Measurements from ENCODE around the gene SYNDIG1.

SYNDIG1 gene

GRCh38 chr20:24547967-24548366 lies 78.5 kb downstream of the SYNDIG1 start:
- H3K9me3 Mint-ChIP-seq: no peaks in the 10 kb centered on the region
- no peak for DNase-seq (ENCODE audit: low spot score in 2 of 2)
- H3K27ac Mint-ChIP-seq (ENCODE audit: low read depth): no peak overlapping the region
- H3K4me1 Mint-ChIP-seq: no peaks in the 10 kb centered on the region
- no peak overlapping the region for H3K4me3 Mint-ChIP-seq
- H3K27me3 Mint-ChIP-seq: peaks cover 24% of the 10 kb centered on the region
- no peaks in the 10 kb centered on the region for H3K36me3 Mint-ChIP-seq (ENCODE audit: insufficient read depth)
- no peak for ATAC-seq (replicated peaks; ENCODE audit: extremely low read depth, poor library complexity, severe bottlenecking)

- no peak overlapping the region for H3K4me3 Mint-ChIP-seq
- H3K36me3 Mint-ChIP-seq (ENCODE audit: insufficient read depth): no peaks in the 10 kb centered on the region
- no peaks in the 10 kb centered on the region for H3K9me3 Mint-ChIP-seq
- DNase-seq (ENCODE audit: low spot score in 2 of 2) (no peak), ATAC-seq (replicated peaks; ENCODE audit: extremely low read depth, poor library complexity, severe bottlenecking) (no peak)
- peaks cover 65% of the 10 kb centered on the region for H3K27me3 Mint-ChIP-seq
- no peak overlapping the region for H3K27ac Mint-ChIP-seq (ENCODE audit: low read depth)
- H3K4me1 Mint-ChIP-seq: no peaks in the 10 kb centered on the region
Observed at GRCh38 chr20:24559114-24559732, 89.8 kb downstream of the SYNDIG1 start.

GRCh38 chr20:24560571-24561491 lies 91.4 kb downstream of the SYNDIG1 start:
- H3K4me3 Mint-ChIP-seq: no peak overlapping the region
- H3K27me3 Mint-ChIP-seq: peaks cover 74% of the 10 kb centered on the region
- ATAC-seq (replicated peaks; ENCODE audit: extremely low read depth, poor library complexity, severe bottlenecking) (no peak), DNase-seq (ENCODE audit: low spot score in 2 of 2) (no peak)
- H3K27ac Mint-ChIP-seq (ENCODE audit: low read depth): no peak overlapping the region
- no peaks in the 10 kb centered on the region for H3K4me1 Mint-ChIP-seq
- peaks cover 4% of the 10 kb centered on the region for H3K9me3 Mint-ChIP-seq
- H3K36me3 Mint-ChIP-seq (ENCODE audit: insufficient read depth): no peaks in the 10 kb centered on the region

GRCh38 chr20:24565835-24566351 lies 96.5 kb downstream of the SYNDIG1 start:
- Mint-ChIP-seq H3K27ac (ENCODE audit: low read depth) (no peak overlapping the region), H3K4me3 (no peak overlapping the region), H3K4me1 (no peaks in the 10 kb centered on the region), H3K36me3 (ENCODE audit: insufficient read depth) (no peaks in the 10 kb centered on the region), H3K27me3 (peaks cover 37% of the 10 kb centered on the region), H3K9me3 (peaks cover 6% of the 10 kb centered on the region)
- DNase-seq (ENCODE audit: low spot score in 2 of 2) (no peak), ATAC-seq (replicated peaks; ENCODE audit: extremely low read depth, poor library complexity, severe bottlenecking) (no peak)

- Mint-ChIP-seq H3K4me1 (no peaks in the 10 kb centered on the region), H3K27me3 (peaks cover 31% of the 10 kb centered on the region), H3K9me3 (peaks cover 6% of the 10 kb centered on the region), H3K36me3 (ENCODE audit: insufficient read depth) (no peaks in the 10 kb centered on the region), H3K27ac (ENCODE audit: low read depth) (no peak overlapping the region), H3K4me3 (no peak overlapping the region)
- ATAC-seq (replicated peaks; ENCODE audit: extremely low read depth, poor library complexity, severe bottlenecking): no peak
- DNase-seq (ENCODE audit: low spot score in 2 of 2): no peak
Observed at GRCh38 chr20:24566656-24567055, 97.2 kb downstream of the SYNDIG1 start.

GRCh38 chr20:24567508-24567907 lies 98.1 kb downstream of the SYNDIG1 start:
- ATAC-seq (replicated peaks; ENCODE audit: extremely low read depth, poor library complexity, severe bottlenecking): no peak
- H3K4me3 Mint-ChIP-seq: no peak overlapping the region

GRCh38 chr20:24568842-24569241 lies 99.4 kb downstream of the SYNDIG1 start:
- H3K27me3 Mint-ChIP-seq: peaks cover 28% of the 10 kb centered on the region
- H3K9me3 Mint-ChIP-seq: peaks cover 6% of the 10 kb centered on the region
- no peak overlapping the region for H3K4me3 Mint-ChIP-seq
- ATAC-seq (replicated peaks; ENCODE audit: extremely low read depth, poor library complexity, severe bottlenecking): no peak
- no peak for DNase-seq (ENCODE audit: low spot score in 2 of 2)
- no peaks in the 10 kb centered on the region for H3K36me3 Mint-ChIP-seq (ENCODE audit: insufficient read depth)
- H3K4me1 Mint-ChIP-seq: no peaks in the 10 kb centered on the region
- H3K27ac Mint-ChIP-seq (ENCODE audit: low read depth): no peak overlapping the region

More at GRCh38 chr20:24567508-24567907, 98.1 kb downstream of the SYNDIG1 start:
- no peak for DNase-seq (ENCODE audit: low spot score in 2 of 2)
- Mint-ChIP-seq H3K9me3 (peaks cover 6% of the 10 kb centered on the region), H3K27me3 (peaks cover 31% of the 10 kb centered on the region), H3K36me3 (ENCODE audit: insufficient read depth) (no peaks in the 10 kb centered on the region), H3K27ac (ENCODE audit: low read depth) (no peak overlapping the region), H3K4me1 (no peaks in the 10 kb centered on the region)

GRCh38 chr20:24571159-24571558 lies 101.7 kb downstream of the SYNDIG1 start:
- H3K4me1 Mint-ChIP-seq: no peaks in the 10 kb centered on the region
- H3K27me3 Mint-ChIP-seq: peaks cover 9% of the 10 kb centered on the region
- ATAC-seq (replicated peaks; ENCODE audit: extremely low read depth, poor library complexity, severe bottlenecking) (no peak), DNase-seq (ENCODE audit: low spot score in 2 of 2) (no peak)
- H3K27ac Mint-ChIP-seq (ENCODE audit: low read depth): no peak overlapping the region
- no peaks in the 10 kb centered on the region for H3K36me3 Mint-ChIP-seq (ENCODE audit: insufficient read depth)
- H3K4me3 Mint-ChIP-seq: no peak overlapping the region
- no peaks in the 10 kb centered on the region for H3K9me3 Mint-ChIP-seq

- Mint-ChIP-seq H3K9me3 (no peaks in the 10 kb centered on the region), H3K36me3 (ENCODE audit: insufficient read depth) (no peaks in the 10 kb centered on the region), H3K27me3 (peaks cover 11% of the 10 kb centered on the region), H3K4me3 (no peak overlapping the region), H3K4me1 (no peaks in the 10 kb centered on the region), H3K27ac (ENCODE audit: low read depth) (no peak overlapping the region)
- no peak for DNase-seq (ENCODE audit: low spot score in 2 of 2)
- no peak for ATAC-seq (replicated peaks; ENCODE audit: extremely low read depth, poor library complexity, severe bottlenecking)
Observed at GRCh38 chr20:24572140-24572539, 102.7 kb downstream of the SYNDIG1 start.

GRCh38 chr20:24572862-24573261 lies 103.4 kb downstream of the SYNDIG1 start:
- ATAC-seq (replicated peaks; ENCODE audit: extremely low read depth, poor library complexity, severe bottlenecking): no peak
- DNase-seq (ENCODE audit: low spot score in 2 of 2): no peak
- Mint-ChIP-seq H3K9me3 (no peaks in the 10 kb centered on the region), H3K27ac (ENCODE audit: low read depth) (no peak overlapping the region), H3K27me3 (peaks cover 18% of the 10 kb centered on the region), H3K36me3 (ENCODE audit: insufficient read depth) (no peaks in the 10 kb centered on the region), H3K4me1 (no peaks in the 10 kb centered on the region), H3K4me3 (no peak overlapping the region)

- no peaks in the 10 kb centered on the region for H3K4me1 Mint-ChIP-seq
Observed at GRCh38 chr20:24573557-24573956, 104.1 kb downstream of the SYNDIG1 start.

GRCh38 chr20:24574307-24574706 lies 104.9 kb downstream of the SYNDIG1 start:
- peaks cover 19% of the 10 kb centered on the region for H3K27me3 Mint-ChIP-seq
- ATAC-seq (replicated peaks; ENCODE audit: extremely low read depth, poor library complexity, severe bottlenecking): no peak
- no peak for DNase-seq (ENCODE audit: low spot score in 2 of 2)
- no peaks in the 10 kb centered on the region for H3K36me3 Mint-ChIP-seq (ENCODE audit: insufficient read depth)
- no peak overlapping the region for H3K4me3 Mint-ChIP-seq
- no peaks in the 10 kb centered on the region for H3K9me3 Mint-ChIP-seq
- no peaks in the 10 kb centered on the region for H3K4me1 Mint-ChIP-seq
- no peak overlapping the region for H3K27ac Mint-ChIP-seq (ENCODE audit: low read depth)

More at GRCh38 chr20:24573557-24573956, 104.1 kb downstream of the SYNDIG1 start:
- Mint-ChIP-seq H3K27me3 (peaks cover 19% of the 10 kb centered on the region), H3K9me3 (no peaks in the 10 kb centered on the region), H3K36me3 (ENCODE audit: insufficient read depth) (no peaks in the 10 kb centered on the region), H3K4me3 (no peak overlapping the region), H3K27ac (ENCODE audit: low read depth) (no peak overlapping the region)
- ATAC-seq (replicated peaks; ENCODE audit: extremely low read depth, poor library complexity, severe bottlenecking) (no peak), DNase-seq (ENCODE audit: low spot score in 2 of 2) (no peak)

GRCh38 chr20:24574797-24575196 lies 105.4 kb downstream of the SYNDIG1 start:
- peaks cover 19% of the 10 kb centered on the region for H3K27me3 Mint-ChIP-seq
- H3K9me3 Mint-ChIP-seq: no peaks in the 10 kb centered on the region
- DNase-seq (ENCODE audit: low spot score in 2 of 2) (no peak), ATAC-seq (replicated peaks; ENCODE audit: extremely low read depth, poor library complexity, severe bottlenecking) (no peak)
- no peaks in the 10 kb centered on the region for H3K36me3 Mint-ChIP-seq (ENCODE audit: insufficient read depth)
- H3K4me3 Mint-ChIP-seq: no peak overlapping the region
- H3K27ac Mint-ChIP-seq (ENCODE audit: low read depth): no peak overlapping the region
- no peaks in the 10 kb centered on the region for H3K4me1 Mint-ChIP-seq
